Suprapubic skin (tissue), 3 donors: Measurements from ENCODE around the gene HNRNPUL2.

ENCODE experiments used
- EP300 ChIP-seq: sonication (generic); formaldehyde crosslinking; IDR thresholded peaks from one replicate; pipeline ENCODE4 v1.6.1; 2017; ENCODE audit warnings: antibody characterized with exemption
- TF ChIP-seq, protein P1 (sequence below), 2 donors: fragments of 200-600 bp in 1 of 2; fragments of 450-650 bp in 1 of 2; sonication (generic) in 1 of 2; IDR thresholded peaks; one replicate each; pipeline ENCODE4 v1.5.1; 2016 to 2019; ENCODE audit warnings: antibody characterized with exemption in 2 of 2, mild to moderate bottlenecking in 1 of 2, moderate library complexity in 1 of 2

DNA sequence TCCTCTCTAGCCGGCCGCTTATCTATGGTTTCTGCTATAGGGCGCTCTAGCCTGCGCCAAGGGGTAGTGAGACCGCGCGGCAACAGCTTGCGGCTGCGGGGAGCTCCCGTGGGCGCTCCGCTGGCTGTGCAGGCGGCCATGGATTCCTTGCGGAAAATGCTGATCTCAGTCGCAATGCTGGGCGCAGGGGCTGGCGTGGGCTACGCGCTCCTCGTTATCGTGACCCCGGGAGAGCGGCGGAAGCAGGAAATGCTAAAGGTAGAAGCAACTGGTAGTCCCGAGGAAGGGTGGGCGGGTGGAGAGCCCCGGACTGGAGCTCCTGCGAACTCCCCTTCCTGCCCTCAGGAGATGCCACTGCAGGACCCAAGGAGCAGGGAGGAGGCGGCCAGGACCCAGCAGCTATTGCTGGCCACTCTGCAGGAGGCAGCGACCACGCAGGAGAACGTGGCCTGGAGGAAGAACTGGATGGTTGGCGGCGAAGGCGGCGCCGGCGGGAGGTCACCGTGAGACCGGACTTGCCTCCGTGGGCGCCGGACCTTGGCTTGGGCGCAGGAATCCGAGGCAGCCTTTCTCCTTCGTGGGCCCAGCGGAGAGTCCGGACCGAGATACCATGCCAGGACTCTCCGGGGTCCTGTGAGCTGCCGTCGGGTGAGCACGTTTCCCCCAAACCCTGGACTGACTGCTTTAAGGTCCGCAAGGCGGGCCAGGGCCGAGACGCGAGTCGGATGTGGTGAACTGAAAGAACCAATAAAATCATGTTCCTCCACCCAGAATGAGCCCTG, 55.5 kb downstream of the HNRNPUL2 start, which contains the start of the genes LBHD1 and UQCC3:
- TF ChIP-seq, protein P1, sequence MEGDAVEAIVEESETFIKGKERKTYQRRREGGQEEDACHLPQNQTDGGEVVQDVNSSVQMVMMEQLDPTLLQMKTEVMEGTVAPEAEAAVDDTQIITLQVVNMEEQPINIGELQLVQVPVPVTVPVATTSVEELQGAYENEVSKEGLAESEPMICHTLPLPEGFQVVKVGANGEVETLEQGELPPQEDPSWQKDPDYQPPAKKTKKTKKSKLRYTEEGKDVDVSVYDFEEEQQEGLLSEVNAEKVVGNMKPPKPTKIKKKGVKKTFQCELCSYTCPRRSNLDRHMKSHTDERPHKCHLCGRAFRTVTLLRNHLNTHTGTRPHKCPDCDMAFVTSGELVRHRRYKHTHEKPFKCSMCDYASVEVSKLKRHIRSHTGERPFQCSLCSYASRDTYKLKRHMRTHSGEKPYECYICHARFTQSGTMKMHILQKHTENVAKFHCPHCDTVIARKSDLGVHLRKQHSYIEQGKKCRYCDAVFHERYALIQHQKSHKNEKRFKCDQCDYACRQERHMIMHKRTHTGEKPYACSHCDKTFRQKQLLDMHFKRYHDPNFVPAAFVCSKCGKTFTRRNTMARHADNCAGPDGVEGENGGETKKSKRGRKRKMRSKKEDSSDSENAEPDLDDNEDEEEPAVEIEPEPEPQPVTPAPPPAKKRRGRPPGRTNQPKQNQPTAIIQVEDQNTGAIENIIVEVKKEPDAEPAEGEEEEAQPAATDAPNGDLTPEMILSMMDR (IDR thresholded peaks at IDR 0.05), result no peak
- TF ChIP-seq EP300, result no peak
